Stimulated activated memory B cell treated with anti-CD40 and anti-IgM and Interleukin-4, amounts not matched to agents 10 μg/mL and 1 μg/mL and 100 μg/mL, for 72 hours (primary cell): ENCODE data around the gene MAK.
"Not testable (repeated sequence)": the region's sequence is repeated elsewhere in the genome, so short reads cannot be mapped to it uniquely, and the experiment has no call there.

Experiments used
- ATAC-seq: fragments of 150-1000 bp; cut with Tn5 transposase; 2 replicates; pipeline ENCODE4 v1.10.0; 2021
- H3K27ac Mint-ChIP-seq: one replicate; pipeline ENCODE4 v1.8.0; 2022; ENCODE audit warnings: mild to moderate bottlenecking, mixed read lengths
- H3K27me3 Mint-ChIP-seq: one replicate; pipeline ENCODE4 v1.8.0; 2022; ENCODE audit warnings: mixed read lengths
- H3K36me3 Mint-ChIP-seq: one replicate; pipeline ENCODE4 v1.8.0; 2022; ENCODE audit warnings: mixed read lengths
- H3K4me1 Mint-ChIP-seq: one replicate; pipeline ENCODE4 v1.8.0; 2022; ENCODE audit warnings: mixed read lengths
- H3K4me3 Mint-ChIP-seq: one replicate; pipeline ENCODE4 v1.8.0; 2022; ENCODE audit warnings: mild to moderate bottlenecking, moderate library complexity, mixed read lengths
- H3K9me3 Mint-ChIP-seq: one replicate; pipeline ENCODE4 v1.8.0; 2022; ENCODE audit warnings: mixed read lengths

Gene MAK

DNA sequence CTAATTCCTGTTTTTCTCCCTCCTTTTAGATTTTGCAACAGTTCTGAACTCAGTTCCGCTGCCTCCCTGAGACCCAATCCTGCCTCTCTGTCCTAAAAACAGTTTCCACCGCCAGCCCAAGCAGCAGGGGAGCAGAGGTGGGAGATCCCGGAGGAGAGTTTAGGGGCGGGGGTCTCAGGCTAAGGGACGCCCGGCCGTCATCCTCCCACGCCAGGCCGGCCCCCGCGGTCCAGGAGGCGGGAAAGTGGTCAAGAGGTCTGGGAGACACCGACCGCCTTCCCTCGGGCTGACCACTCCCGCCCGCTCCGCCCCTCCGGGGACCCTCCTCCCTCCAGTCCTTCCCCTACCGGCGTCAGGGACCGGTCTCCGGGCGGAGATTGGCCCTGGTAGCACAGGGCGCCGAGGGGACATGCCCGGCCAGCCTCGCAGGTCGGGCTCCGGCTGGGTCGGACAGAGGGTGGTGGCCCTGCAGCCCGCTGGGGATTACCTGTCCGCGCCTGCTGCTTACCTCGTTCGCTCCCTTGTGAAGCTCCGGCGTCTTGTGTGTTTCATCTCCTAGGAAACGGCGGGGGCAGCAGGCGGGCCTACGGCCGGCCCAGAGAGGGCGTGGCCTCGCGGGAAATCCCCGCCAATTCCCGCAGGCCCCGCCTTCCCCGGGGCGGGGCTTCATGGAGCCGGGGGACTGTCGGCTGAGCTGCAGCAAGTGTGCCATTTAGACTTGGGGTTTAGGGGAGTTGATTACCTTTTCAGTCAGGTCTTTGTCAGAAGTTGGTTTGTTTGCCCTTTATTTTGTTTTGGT, at the start of gene MAK:
Gene MAK (minus strand): TSS at position 545 of the 799 bp plus-strand sequence. CDS start 7,891 bp downstream, outside the sequence.
- H3K27ac Mint-ChIP-seq: peak within 1 kb of the TSS; percentile 90
- no peaks in the 10 kb centered on the region for H3K36me3 Mint-ChIP-seq
- H3K4me3 Mint-ChIP-seq: peak within 1 kb of the TSS; percentile 80
- peaks cover 62% of the 10 kb centered on the region for H3K27me3 Mint-ChIP-seq
- peaks cover 4% of the 10 kb centered on the region for H3K9me3 Mint-ChIP-seq
- H3K4me1 Mint-ChIP-seq: peaks cover 28% of the 10 kb centered on the region
- peak; percentile 93 for ATAC-seq

DNA sequence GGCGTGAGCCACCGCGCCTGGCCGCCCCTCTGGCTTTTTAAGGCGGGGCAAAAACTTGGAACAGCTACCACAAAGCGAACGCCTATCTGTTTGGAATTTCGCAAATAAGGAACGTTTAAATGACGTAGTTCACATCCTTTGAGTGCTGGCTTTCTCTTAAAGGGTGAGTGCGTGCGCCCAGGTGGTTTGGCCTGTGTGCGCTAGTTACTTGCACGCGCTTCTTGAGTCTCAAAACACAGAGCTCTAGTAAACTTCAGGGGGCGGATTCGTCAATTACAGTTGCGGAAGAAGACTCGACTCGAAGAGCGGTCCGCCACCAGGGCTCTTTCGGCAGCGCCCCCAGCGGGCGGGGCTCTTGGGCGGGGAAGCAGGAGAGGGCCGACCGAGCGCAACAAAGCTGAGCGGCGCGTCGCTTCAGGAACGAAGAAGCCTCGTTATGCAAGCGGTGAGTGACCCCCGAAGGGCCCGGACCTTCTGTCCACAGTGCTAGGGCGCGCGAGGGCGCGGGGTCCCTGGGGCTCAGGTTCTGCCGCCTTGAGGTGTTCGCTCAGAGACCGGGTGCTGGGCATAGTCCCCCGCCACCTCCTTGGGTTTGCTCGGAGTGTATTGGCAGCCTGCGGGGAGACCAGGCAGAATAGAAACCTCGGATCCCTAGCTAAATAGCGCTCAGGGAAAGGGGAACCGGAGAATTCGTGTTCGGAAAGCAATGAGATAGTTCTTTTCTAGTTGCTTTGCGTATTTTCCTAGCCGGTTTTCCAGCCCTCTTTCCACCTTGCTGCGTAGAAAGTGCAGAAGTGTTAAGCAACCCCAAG, 48.6 kb upstream of the MAK start, which contains the start of gene SYCP2L:
Gene SYCP2L (plus strand): TSS at position 362 of the 812 bp plus-strand sequence. CDS start 75 bp downstream, at position 437.
- Mint-ChIP-seq H3K9me3 (no peaks in the 10 kb centered on the region), H3K4me3 (peak within 1 kb of the TSS; percentile 77), H3K27ac (no peak within 1 kb of the TSS), H3K4me1 (peaks cover 29% of the 10 kb centered on the region), H3K27me3 (peaks cover 47% of the 10 kb centered on the region), H3K36me3 (no peaks in the 10 kb centered on the region)
- ATAC-seq: peak; percentile 46

GRCh38 chr6:10886365-10886690, 48.0 kb upstream of the MAK start:
- not testable (repeated sequence) for H3K9me3 Mint-ChIP-seq, ATAC-seq, H3K36me3 Mint-ChIP-seq, H3K27ac Mint-ChIP-seq
- peak overlapping the region; percentile 77 for H3K4me3 Mint-ChIP-seq
- H3K4me1 Mint-ChIP-seq: peaks cover 29% of the 10 kb centered on the region
- peaks cover 47% of the 10 kb centered on the region for H3K27me3 Mint-ChIP-seq

DNA sequence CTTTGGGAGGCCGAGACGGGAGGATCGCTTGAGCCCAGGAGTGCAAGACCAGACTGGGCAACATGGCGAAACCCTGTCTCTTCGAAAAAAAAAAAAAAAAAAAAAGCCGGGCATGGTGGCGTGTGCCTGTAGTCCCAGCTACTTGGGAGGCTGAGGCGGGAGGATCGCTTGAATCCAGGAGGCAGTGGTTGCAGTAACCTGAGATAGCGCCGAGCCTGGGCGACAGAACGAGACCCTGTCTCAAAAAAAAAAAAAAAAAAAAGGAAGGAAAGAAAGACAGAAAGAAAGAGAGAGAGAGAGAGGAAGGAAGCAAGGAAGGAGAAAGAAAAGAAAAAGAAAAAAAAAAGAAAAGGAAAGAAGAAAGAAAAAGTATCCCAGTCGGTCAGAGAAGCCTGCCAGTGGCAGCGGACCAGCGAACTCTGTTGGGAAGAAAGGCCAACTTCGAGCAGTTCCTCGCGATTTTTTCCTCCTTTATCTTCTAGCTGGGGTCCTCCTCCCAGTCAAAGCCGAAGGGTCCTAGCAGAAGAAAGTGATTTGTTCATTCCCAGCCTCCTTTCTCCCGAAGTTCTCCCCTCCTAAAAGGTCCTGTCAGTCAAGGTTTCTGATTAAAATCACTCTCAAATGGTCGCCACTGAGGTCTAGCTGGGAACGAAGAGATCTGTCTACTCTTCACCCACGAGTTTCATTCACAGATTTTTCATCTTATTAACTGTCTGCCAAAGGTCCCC, 46.1 kb upstream of the MAK start:
- H3K9me3 Mint-ChIP-seq: no peaks in the 10 kb centered on the region
- H3K27ac Mint-ChIP-seq: no peak overlapping the region
- no peak for ATAC-seq
- H3K27me3 Mint-ChIP-seq: peaks cover 66% of the 10 kb centered on the region
- no peak overlapping the region for H3K4me3 Mint-ChIP-seq
- H3K4me1 Mint-ChIP-seq: peaks cover 23% of the 10 kb centered on the region
- H3K36me3 Mint-ChIP-seq: no peaks in the 10 kb centered on the region

GRCh38 chr6:10883312-10884244, 45.2 kb upstream of the MAK start:
- no peak overlapping the region for H3K4me3 Mint-ChIP-seq
- H3K27me3 Mint-ChIP-seq: peaks cover 69% of the 10 kb centered on the region
- no peak overlapping the region for H3K27ac Mint-ChIP-seq
- H3K4me1 Mint-ChIP-seq: peaks cover 17% of the 10 kb centered on the region
- H3K36me3 Mint-ChIP-seq: no peaks in the 10 kb centered on the region
- no peak for ATAC-seq
- no peaks in the 10 kb centered on the region for H3K9me3 Mint-ChIP-seq

GRCh38 chr6:10882657-10883171, 44.4 kb upstream of the MAK start:
- Mint-ChIP-seq H3K4me3 (no peak overlapping the region), H3K36me3 (no peaks in the 10 kb centered on the region), H3K4me1 (peaks cover 17% of the 10 kb centered on the region), H3K27ac (no peak overlapping the region), H3K27me3 (peaks cover 69% of the 10 kb centered on the region), H3K9me3 (no peaks in the 10 kb centered on the region)
- ATAC-seq: no peak

- not testable (repeated sequence) for H3K36me3 Mint-ChIP-seq, H3K4me3 Mint-ChIP-seq, H3K9me3 Mint-ChIP-seq, H3K27ac Mint-ChIP-seq, ATAC-seq
- peaks cover 17% of the 10 kb centered on the region for H3K4me1 Mint-ChIP-seq
- peaks cover 68% of the 10 kb centered on the region for H3K27me3 Mint-ChIP-seq
Measured at GRCh38 chr6:10882253-10882630, 43.9 kb upstream of the MAK start.

DNA sequence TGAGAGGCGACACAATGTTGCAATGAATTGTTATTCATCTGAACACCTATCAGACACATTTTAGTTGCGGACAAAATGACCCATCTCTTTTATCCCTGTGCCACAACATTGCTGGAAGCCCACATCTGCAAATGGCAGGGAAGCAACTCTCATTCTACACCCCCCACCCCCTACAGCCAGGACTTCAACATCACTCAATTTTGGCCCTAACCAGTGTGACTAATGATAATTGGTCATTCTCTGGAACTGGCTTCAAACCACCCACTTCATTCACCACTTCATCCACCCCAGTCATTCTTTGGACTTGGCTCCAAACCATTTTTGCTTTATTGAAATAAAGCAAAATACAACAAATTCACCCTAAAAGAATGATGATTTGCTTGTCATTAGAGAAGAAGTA, 42.0 kb upstream of the MAK start:
- no peak for ATAC-seq
- no peak overlapping the region for H3K27ac Mint-ChIP-seq
- H3K4me1 Mint-ChIP-seq: peaks cover 9% of the 10 kb centered on the region
- H3K4me3 Mint-ChIP-seq: no peak overlapping the region
- no peaks in the 10 kb centered on the region for H3K36me3 Mint-ChIP-seq
- no peaks in the 10 kb centered on the region for H3K9me3 Mint-ChIP-seq
- peaks cover 57% of the 10 kb centered on the region for H3K27me3 Mint-ChIP-seq

GRCh38 chr6:10877871-10878270, 39.5 kb upstream of the MAK start:
- Mint-ChIP-seq H3K4me1 (peaks cover 8% of the 10 kb centered on the region), H3K9me3 (no peaks in the 10 kb centered on the region), H3K27ac (no peak overlapping the region), H3K36me3 (no peaks in the 10 kb centered on the region), H3K4me3 (no peak overlapping the region), H3K27me3 (peaks cover 37% of the 10 kb centered on the region)
- no peak for ATAC-seq

DNA sequence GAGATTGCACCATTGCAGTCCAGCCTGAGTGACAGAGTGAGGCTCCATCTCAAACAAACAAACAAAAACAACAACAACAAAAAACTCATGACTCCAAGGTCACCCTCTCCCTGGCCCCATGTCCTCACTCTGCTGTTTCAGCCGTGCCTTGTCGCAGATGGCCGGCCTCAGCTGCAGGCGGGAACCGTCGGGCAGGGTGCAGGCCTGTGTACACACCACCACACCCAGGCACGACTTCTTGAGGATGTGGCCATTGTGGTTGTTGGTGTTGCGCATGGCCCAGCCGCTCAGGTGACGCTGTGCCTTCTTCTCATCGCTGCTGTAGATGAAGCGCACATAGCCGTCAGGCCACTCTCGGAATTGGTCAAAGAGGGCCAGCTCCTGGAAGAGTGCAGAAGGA, 38.7 kb upstream of the MAK start:
- Mint-ChIP-seq H3K27me3 (peaks cover 28% of the 10 kb centered on the region), H3K27ac (no peak overlapping the region), H3K4me3 (no peak overlapping the region), H3K4me1 (no peaks in the 10 kb centered on the region), H3K9me3 (no peaks in the 10 kb centered on the region), H3K36me3 (no peaks in the 10 kb centered on the region)
- no peak for ATAC-seq

GRCh38 chr6:10875026-10875425, 36.7 kb upstream of the MAK start:
- no peak for ATAC-seq
- Mint-ChIP-seq H3K4me1 (no peaks in the 10 kb centered on the region), H3K27ac (no peak overlapping the region), H3K9me3 (no peaks in the 10 kb centered on the region), H3K4me3 (no peak overlapping the region), H3K27me3 (peaks cover 18% of the 10 kb centered on the region), H3K36me3 (no peaks in the 10 kb centered on the region)

GRCh38 chr6:10874207-10874606, 35.9 kb upstream of the MAK start:
- H3K36me3 Mint-ChIP-seq: no peaks in the 10 kb centered on the region
- H3K9me3 Mint-ChIP-seq: no peaks in the 10 kb centered on the region
- H3K4me3 Mint-ChIP-seq: no peak overlapping the region
- peaks cover 10% of the 10 kb centered on the region for H3K27me3 Mint-ChIP-seq
- no peak for ATAC-seq
- no peaks in the 10 kb centered on the region for H3K4me1 Mint-ChIP-seq
- H3K27ac Mint-ChIP-seq: no peak overlapping the region

- H3K4me3 Mint-ChIP-seq: no peak overlapping the region
- ATAC-seq: no peak
- H3K27me3 Mint-ChIP-seq: peaks cover 9% of the 10 kb centered on the region
- no peaks in the 10 kb centered on the region for H3K36me3 Mint-ChIP-seq
- no peak overlapping the region for H3K27ac Mint-ChIP-seq
- H3K9me3 Mint-ChIP-seq: no peaks in the 10 kb centered on the region
- no peaks in the 10 kb centered on the region for H3K4me1 Mint-ChIP-seq
Measured at GRCh38 chr6:10873374-10873773, 35.0 kb upstream of the MAK start.

GRCh38 chr6:10867952-10868351, 29.6 kb upstream of the MAK start:
- Mint-ChIP-seq H3K27me3 (peaks cover 9% of the 10 kb centered on the region), H3K36me3 (no peaks in the 10 kb centered on the region), H3K27ac (no peak overlapping the region), H3K9me3 (no peaks in the 10 kb centered on the region), H3K4me3 (no peak overlapping the region), H3K4me1 (no peaks in the 10 kb centered on the region)
- no peak for ATAC-seq
